Fibroblast of skin of right biceps (primary cell): ENCODE data around the gene LRTM1.
A peak's percentile ranks its signal among the peaks of the same experiment; 100 is the strongest.

Source experiments
- DNase-seq: peaks from one replicate; pipeline ENCODE4 v3.0.0-alpha.2; 2013

LRTM1 gene

GRCh38 chr3:54928046-54928770 lies at the start of gene LRTM1:
LRTM1 (minus strand) TSS chr3:54928059; CDS start chr3:54927911, 148 bp downstream.
- no peak for DNase-seq

DNA sequence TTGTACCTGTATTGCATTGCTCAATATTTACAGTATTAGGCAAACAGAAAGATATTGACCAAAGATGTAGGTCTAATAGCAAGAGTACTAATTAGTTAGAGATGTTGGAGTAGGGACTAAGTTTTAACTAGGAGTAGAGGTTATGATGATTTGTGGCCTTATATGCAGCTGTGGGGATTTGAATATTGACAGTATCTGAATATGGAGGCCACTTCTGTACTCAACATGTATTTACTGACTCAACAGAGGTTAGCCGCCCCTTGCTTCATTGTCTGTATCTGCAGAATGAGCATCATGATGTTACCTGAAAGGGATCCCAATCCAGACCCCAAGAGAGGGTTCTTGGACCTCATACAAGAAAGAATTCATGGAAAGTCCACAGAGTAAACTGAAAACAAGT lies 49.6 kb upstream of the LRTM1 start:
- no peak for DNase-seq

GRCh38 chr3:54970895-54971294 lies 43.0 kb upstream of the LRTM1 start:
- peak; percentile 60 for DNase-seq

DNA sequence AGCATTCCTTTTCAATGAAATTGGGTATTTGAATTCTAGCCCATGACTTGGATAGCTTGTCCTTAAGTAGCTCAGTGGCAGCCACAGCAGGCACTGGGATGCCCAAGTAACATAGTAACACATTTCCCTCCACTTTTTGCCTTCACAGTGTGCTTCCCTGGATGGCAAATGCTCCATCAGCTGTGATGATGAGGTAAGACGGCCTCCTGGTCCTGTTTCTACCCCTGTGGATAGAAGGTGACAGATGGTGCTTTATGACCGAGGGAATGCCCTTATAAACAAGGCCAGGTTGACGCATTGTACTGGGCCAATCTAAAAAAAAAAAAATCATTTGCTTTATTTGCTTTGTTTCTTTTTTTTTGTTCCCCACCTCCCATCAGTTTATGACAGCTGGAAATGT lies 41.8 kb upstream of the LRTM1 start:
- no peak for DNase-seq

- DNase-seq, result peak; percentile 85
Measured at GRCh38 chr3:54968546-54969172, 40.8 kb upstream of the LRTM1 start.

DNA sequence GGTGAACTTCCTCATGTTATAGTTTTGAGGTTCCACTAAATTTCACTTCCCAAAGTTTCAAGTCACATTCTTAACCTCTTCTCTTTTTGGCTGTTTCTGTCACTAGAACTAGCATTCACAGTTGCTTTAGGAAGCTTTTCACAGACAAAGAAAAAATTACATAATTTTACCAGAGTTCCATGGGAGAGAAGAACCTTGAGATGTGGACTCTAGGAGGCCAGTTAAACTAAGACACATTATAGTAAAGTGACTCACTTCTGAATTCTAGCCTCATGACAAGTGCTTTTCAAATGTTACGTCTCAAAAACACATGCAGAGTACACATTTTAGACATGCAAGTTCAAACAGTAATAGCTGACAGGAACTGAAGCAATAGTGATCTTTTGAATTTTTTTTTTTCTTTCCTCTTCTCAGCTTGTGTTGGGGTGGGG lies 39.9 kb upstream of the LRTM1 start:
- peak; percentile 87 for DNase-seq

DNA sequence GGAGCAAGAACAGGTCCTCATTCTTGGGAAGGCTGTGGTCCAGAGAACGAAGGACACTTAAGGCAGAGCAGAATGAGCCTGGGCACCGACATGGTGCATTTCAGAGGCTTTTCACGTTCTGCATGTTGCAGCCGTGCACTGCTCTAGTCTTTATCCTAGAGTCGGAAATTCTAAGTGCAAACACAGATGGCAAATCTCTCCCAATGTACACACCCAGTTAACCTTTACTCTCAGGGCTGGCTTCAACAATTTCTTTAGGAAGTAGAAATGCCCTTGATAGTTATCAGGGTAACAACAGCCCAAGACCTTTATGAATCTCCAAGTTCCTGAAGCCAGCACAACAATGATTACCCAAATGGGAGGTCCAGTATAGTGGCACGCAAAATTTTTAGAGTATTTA lies 39.1 kb upstream of the LRTM1 start:
- no peak for DNase-seq

GRCh38 chr3:54965746-54966145 lies 37.9 kb upstream of the LRTM1 start:
- peak; percentile 96 for DNase-seq

DNA sequence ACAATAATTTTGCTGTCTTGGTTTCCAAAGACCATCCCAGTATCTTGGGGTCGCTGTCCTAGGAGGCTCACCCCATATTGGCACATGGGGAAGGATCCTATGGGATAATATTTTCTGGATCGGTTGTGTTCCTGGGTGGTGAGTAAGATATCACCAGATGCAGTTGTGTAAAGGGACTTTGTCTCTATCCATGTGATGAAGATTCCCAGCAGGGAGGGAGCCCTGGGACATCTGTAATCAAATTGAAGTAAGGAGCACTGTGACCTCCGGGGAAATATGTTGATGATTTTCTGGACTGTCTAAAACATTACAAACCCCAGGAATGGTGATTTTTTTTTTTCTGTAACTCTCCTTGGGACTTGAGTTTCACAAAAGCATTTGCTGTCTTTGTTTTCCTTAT lies 36.2 kb upstream of the LRTM1 start:
- no peak for DNase-seq

- DNase-seq, result no peak
Measured at GRCh38 chr3:54963641-54964040, 35.8 kb upstream of the LRTM1 start.

DNA sequence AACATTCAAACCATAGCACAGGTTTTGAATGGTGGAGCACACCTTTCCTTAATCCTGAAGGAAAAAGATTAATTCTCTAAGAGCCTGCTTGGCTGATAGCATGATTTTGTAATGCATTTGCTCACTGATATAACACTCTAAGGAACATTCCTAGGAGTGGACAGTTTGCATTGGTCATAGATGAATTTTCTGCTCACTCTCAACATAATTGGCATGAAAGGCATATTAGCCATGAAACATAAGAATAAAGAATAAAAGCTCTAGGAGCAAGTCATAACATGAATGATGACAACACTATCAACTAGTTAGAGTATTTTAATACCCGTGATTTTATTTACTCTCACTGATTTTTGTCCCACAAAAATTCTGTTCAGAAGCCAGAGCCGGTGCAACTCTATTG lies 34.3 kb upstream of the LRTM1 start:
- DNase-seq, result no peak

DNA sequence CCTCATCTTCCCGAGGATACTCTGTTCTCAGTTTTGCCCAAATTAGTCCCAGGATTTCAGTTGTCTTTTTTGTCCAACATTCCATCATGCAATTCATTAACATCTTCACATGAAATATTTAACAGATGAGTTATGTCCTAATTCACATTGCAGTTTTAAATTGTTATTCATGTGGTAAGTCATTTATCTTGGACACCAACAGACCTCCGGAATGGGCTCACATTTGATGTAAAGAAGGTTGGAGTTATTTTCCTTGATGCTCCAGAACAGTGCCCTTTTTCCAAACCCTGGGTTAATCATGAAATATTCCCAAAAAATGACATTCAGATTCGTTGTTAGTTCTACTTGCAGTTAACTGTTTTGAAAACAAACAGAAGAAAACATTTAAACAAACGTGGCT lies 32.8 kb upstream of the LRTM1 start:
- peak; percentile 80 for DNase-seq

DNA sequence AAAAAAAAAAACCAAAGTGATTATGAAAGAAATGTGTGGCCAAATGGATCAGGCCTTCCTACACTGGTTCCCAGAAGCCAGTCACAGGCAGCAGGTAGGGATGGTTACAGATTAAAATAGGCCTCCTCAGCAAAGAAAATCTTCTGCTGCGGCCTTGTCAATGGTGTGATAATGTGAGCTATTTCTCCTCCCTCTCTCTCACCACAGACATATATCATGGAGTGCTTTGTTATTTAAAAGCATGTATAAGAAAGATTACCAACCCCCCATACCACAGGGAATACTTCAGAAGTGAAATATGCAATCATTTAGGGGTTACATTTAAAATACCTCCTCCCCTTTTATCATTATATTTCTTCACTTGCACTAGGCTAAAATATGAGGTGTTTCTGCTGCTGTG lies 32.2 kb upstream of the LRTM1 start:
- peak; percentile 86 for DNase-seq

- peak; percentile 71 for DNase-seq
Measured at GRCh38 chr3:54957711-54958110, 29.9 kb upstream of the LRTM1 start.

GRCh38 chr3:54955941-54956340 lies 28.1 kb upstream of the LRTM1 start:
- no peak for DNase-seq

- DNase-seq, result no peak
Measured at GRCh38 chr3:54955496-54955895, 27.6 kb upstream of the LRTM1 start.

- DNase-seq, result peak; percentile 42
Measured at GRCh38 chr3:54954521-54954920, 26.7 kb upstream of the LRTM1 start.

DNA sequence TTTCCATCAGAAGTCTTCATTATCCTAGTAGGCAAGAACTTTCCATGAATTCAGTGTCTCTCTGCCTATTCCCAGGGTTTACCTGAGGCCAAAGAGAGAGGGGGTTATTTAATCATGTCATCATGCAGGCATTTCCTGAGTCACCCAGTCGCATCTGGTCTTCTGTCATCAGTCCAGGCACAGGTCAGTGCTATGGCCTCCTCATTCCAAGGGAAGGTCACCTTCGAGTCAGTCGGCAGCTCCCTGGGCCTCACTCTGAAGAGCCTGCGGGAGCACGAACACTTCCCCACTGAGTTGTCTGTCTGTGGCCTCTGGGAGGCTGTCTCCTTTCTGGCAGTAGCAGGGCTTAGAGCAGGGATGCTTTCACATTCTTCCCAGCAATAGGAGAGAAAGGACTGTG lies 26.2 kb upstream of the LRTM1 start:
- peak; percentile 93 for DNase-seq

DNA sequence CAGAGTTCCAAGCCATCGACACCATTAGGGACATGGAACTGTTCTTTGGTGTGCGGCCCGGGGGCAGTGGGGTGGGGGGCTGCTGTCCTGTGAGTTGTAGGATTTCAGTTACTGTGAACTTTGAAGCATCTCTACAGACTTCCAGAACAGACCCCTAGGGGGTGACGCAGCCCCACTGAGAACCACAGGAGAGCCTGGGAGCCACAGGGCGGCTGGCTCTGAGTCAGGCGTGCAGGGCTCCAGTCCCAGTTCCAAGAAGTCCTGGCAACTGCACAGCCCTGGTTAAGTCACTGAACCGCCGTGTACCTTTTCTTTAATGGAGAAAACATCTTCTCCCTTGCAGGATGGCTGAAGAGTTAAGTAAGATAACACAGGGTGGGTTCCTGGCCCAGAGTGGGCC lies 23.5 kb upstream of the LRTM1 start:
- DNase-seq, result peak; percentile 93

GRCh38 chr3:54950391-54951003 lies 22.6 kb upstream of the LRTM1 start:
- no peak for DNase-seq

DNA sequence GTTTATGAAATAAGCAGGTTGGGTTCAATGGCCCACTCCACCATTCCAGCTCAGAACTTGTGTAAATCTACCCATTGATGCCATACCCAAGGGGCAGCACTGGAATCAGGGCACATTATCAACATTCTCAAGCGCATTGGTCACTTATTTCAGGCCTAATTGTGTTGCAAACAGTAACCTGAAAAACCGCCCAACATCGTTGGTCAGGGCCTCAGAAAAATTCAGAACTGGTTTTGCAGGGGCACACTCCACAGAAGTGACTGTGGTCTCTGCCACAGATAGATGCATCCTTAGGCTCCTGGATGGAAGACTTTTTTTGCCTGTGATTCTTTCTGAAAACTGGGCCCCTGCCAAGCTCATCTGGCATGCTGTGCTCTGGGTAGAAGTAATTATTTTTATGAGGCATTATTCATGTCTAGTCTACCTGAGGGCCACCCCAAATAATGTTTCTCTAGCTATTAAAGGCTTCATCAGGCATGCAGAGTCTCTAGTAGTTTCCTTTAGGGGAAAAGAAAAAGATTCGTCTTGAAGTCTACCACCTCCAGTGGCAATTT lies 21.7 kb upstream of the LRTM1 start:
- DNase-seq, result no peak

- DNase-seq, result no peak
Measured at GRCh38 chr3:54941690-54942362, 14.0 kb upstream of the LRTM1 start.

- DNase-seq, result no peak
Measured at GRCh38 chr3:54940971-54941370, 13.1 kb upstream of the LRTM1 start.
